ENCODE measurements around the gene HEATR5A. TPM values are rescaled to one million over a fixed set of nuclear protein-coding genes. Genes with fewer than 3 reads are reported as not detected.

HEATR5A gene
- total RNA-seq, 1 experiment from 2014 or later = 12.7 TPM

DNA sequence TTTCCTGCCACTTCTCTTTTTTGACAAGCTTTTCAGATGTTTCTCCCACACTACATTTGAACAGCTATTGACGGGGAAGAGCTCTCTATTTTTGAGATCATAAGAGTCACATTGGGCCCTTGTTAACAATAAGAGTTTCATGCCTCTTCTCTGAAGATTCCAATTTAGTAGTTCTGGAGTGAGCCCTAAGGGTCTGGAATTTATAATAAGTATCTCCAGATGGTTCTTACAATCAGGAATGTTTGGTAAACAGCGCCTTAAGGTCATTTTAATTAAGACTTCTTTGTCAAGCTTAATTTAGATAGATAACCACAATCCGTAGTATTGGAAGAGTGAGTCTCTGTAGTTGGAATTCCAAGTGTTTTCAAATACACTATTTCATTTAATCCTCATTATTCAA is 152.1 kb downstream of the HEATR5A start:
- ATAC-seq (no peak), DNase-seq (no peak)
- TF ChIP-seq, protein P1, sequence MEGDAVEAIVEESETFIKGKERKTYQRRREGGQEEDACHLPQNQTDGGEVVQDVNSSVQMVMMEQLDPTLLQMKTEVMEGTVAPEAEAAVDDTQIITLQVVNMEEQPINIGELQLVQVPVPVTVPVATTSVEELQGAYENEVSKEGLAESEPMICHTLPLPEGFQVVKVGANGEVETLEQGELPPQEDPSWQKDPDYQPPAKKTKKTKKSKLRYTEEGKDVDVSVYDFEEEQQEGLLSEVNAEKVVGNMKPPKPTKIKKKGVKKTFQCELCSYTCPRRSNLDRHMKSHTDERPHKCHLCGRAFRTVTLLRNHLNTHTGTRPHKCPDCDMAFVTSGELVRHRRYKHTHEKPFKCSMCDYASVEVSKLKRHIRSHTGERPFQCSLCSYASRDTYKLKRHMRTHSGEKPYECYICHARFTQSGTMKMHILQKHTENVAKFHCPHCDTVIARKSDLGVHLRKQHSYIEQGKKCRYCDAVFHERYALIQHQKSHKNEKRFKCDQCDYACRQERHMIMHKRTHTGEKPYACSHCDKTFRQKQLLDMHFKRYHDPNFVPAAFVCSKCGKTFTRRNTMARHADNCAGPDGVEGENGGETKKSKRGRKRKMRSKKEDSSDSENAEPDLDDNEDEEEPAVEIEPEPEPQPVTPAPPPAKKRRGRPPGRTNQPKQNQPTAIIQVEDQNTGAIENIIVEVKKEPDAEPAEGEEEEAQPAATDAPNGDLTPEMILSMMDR (conservative IDR thresholded peaks at IDR 0.05; ENCODE audit: low read depth, low read length) = no peak
- TF ChIP-seq EZH2phosphoT487 (IDR thresholded peaks at IDR 0.05; ENCODE audit: borderline replicate concordance, low read length) (no peak), EZH2 (IDR thresholded peaks at IDR 0.05; ENCODE audit: low read length, unreplicated experiment) (no peak)
- H3K4me1 ChIP-seq (ENCODE audit: insufficient read depth, low read length) = peaks cover 25% of the 10 kb centered on the region
- H3K79me2 ChIP-seq (ENCODE audit: low read length) = no peaks in the 10 kb centered on the region
- no peak overlapping the region for H3K9ac ChIP-seq (ENCODE audit: low read length)
- no peaks in the 10 kb centered on the region for H3F3A ChIP-seq (ENCODE audit: low read length, unreplicated experiment)
- H3K36me3 ChIP-seq (ENCODE audit: low read depth, low read length) = 0 out of 2 replicates have a peak, but pooled peaks cover 3% of the 10 kb centered on the region
- H3K27ac ChIP-seq (ENCODE audit: low read length) = no peak overlapping the region
- no peaks in the 10 kb centered on the region for H3K27me3 ChIP-seq (ENCODE audit: low read length)
- ChIA-PET POLR2A (ENCODE audit: unreplicated experiment) (no interaction called here), CTCF (no interaction called here)
- intact Hi-C loops (cut with micrococcal nuclease) = no loop called here
- peaks cover 4% of the 10 kb centered on the region; the same call in 1 of the 2 replicates for H3K9me3 ChIP-seq (ENCODE audit: low read length)
- no peak overlapping the region for H3K4me2 ChIP-seq (ENCODE audit: low read length)
- no peaks in the 10 kb centered on the region for H3K9me2 ChIP-seq (replicated peaks; ENCODE audit: low read length)
- H2AFZ ChIP-seq (ENCODE audit: low read length) = no peak overlapping the region
- no peak overlapping the region for H3K4me3 ChIP-seq (ENCODE audit: low read length)
- no peaks in the 10 kb centered on the region for H4K20me1 ChIP-seq (ENCODE audit: low read length)
- BruUV-seq (replicated peaks) = no TSS peak

DNA sequence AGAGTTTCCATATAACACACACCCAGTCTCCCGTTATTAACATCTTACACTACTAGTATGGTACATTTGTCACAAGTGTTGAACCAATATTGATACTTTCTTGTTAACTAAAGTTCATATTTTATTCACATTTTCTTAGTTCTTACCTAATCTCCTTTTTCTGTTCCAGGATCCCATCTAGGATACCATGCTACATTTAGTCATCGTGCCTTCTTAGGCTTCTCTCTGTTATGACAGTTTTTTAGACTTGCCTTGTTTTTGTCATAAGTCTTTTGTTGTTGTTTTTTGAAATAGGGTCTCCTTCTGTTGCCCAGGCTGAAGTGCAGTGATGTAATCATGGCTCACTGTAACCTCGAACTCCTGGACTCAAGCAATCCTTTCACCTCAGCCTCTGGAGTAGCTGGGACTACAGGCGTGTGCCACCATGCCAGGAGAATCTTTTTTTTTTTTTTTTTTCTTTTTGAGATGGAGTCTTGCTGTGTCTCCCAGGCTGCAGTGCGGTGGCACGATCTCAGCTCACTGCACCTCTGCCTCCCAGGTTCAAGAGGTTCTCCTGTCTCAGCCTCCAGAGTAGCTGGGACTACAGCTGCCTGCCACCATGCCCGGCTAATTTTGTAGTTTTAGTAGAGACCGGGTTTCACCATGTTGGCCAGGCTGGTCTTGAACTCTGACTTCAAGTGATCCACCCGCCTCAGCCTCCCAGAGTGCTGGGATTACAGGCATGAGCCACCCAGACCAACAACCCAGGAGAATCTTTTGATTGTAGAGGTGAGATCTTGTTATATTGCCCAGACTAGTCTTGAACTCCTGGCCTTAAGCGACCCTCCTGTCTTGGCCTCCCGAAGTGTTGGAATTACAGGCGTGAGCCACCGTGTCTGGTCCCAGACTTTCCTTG is 153.7 kb downstream of the HEATR5A start:
- peaks cover 40% of the 10 kb centered on the region for H3K4me1 ChIP-seq (ENCODE audit: insufficient read depth, low read length)
- intact Hi-C loops (cut with micrococcal nuclease) = no loop called here
- TF ChIP-seq EZH2phosphoT487 (IDR thresholded peaks at IDR 0.05; ENCODE audit: borderline replicate concordance, low read length) = no peak
- no peak for TF ChIP-seq EZH2 (IDR thresholded peaks at IDR 0.05; ENCODE audit: low read length, unreplicated experiment)
- TF ChIP-seq, protein P1 (conservative IDR thresholded peaks at IDR 0.05; ENCODE audit: low read depth, low read length) = no peak
- BruUV-seq (replicated peaks) = no TSS peak
- no peaks in the 10 kb centered on the region for H3K79me2 ChIP-seq (ENCODE audit: low read length)
- no peak overlapping the region for H3K9ac ChIP-seq (ENCODE audit: low read length)
- no peak overlapping the region for H2AFZ ChIP-seq (ENCODE audit: low read length)
- DNase-seq (no peak), ATAC-seq (no peak)
- no peaks in the 10 kb centered on the region for H3F3A ChIP-seq (ENCODE audit: low read length, unreplicated experiment)
- H3K27me3 ChIP-seq (ENCODE audit: low read length) = no peaks in the 10 kb centered on the region
- POLR2A ChIA-PET (ENCODE audit: unreplicated experiment) = no interaction called here
- CTCF ChIA-PET = no interaction called here
- H3K4me2 ChIP-seq (ENCODE audit: low read length) = no peak overlapping the region
- H3K9me2 ChIP-seq (replicated peaks; ENCODE audit: low read length) = no peaks in the 10 kb centered on the region
- H3K27ac ChIP-seq (ENCODE audit: low read length) = no peak overlapping the region
- H3K9me3 ChIP-seq (ENCODE audit: low read length) = peaks cover 4% of the 10 kb centered on the region; the same call in 1 of the 2 replicates
- no peak overlapping the region for H3K4me3 ChIP-seq (ENCODE audit: low read length)
- H3K36me3 ChIP-seq (ENCODE audit: low read depth, low read length) = 0 out of 2 replicates have a peak, but pooled peaks cover 3% of the 10 kb centered on the region
- no peaks in the 10 kb centered on the region for H4K20me1 ChIP-seq (ENCODE audit: low read length)

All from PC-3 (cell line).